Limb (tissue), 2 donors: Measurements from ENCODE around the gene PGGT1B.

ENCODE experiments used
- DNase-seq, 2 donors: peaks; one replicate each; pipeline ENCODE4 v3.0.0-alpha.2; 2016; ENCODE audit errors: extremely low spot score in 2 of 2

Gene PGGT1B

GRCh38 chr5:115262321-115263077 is at the start of gene PGGT1B:
Gene PGGT1B, minus strand, starts transcription at chr5:115262877. Its CDS starts 26 bp downstream, at chr5:115262851.
- DNase-seq, result peak; percentile 68 to 87

- peak in 1 of 2 donors; percentile 62 for DNase-seq
These were observed 47.2 kb upstream of the PGGT1B start for GRCh38 chr5:115309751-115310370.

GRCh38 chr5:115308815-115309214 is 46.1 kb upstream of the PGGT1B start:
- DNase-seq, result no peak

- DNase-seq, result no peak
These were observed 43.4 kb upstream of the PGGT1B start for GRCh38 chr5:115306011-115306536.

- DNase-seq, result no peak
These were observed 41.8 kb upstream of the PGGT1B start for GRCh38 chr5:115304496-115304895.

GRCh38 chr5:115298811-115299210 is 36.1 kb upstream of the PGGT1B start:
- DNase-seq, result no peak

GRCh38 chr5:115297031-115297430 is 34.4 kb upstream of the PGGT1B start:
- DNase-seq, result no peak

GRCh38 chr5:115296124-115297022 is 33.7 kb upstream of the PGGT1B start, which contains the start of gene CCDC112:
Gene CCDC112, minus strand, starts transcription at chr5:115296654. Its CDS starts 111 bp downstream, at chr5:115296543.
- DNase-seq, result peak; percentile 36 to 89

GRCh38 chr5:115295777-115296123 is 33.1 kb upstream of the PGGT1B start:
- DNase-seq, result no peak

GRCh38 chr5:115291397-115291796 is 28.7 kb upstream of the PGGT1B start:
- DNase-seq, result no peak

GRCh38 chr5:115289104-115289503 is 26.4 kb upstream of the PGGT1B start:
- no peak for DNase-seq

- no peak for DNase-seq
These were observed 21.3 kb upstream of the PGGT1B start for GRCh38 chr5:115284021-115284420.

GRCh38 chr5:115282131-115282530 is 19.5 kb upstream of the PGGT1B start:
- no peak for DNase-seq

- DNase-seq, result no peak
These were observed 11.9 kb upstream of the PGGT1B start for GRCh38 chr5:115274584-115274983.

GRCh38 chr5:115272297-115272958 is 9.8 kb upstream of the PGGT1B start:
- DNase-seq, result no peak

- no peak for DNase-seq
These were observed 8.8 kb upstream of the PGGT1B start for GRCh38 chr5:115271295-115272050.

GRCh38 chr5:115267617-115268016 is 4.9 kb upstream of the PGGT1B start:
- no peak for DNase-seq

GRCh38 chr5:115265220-115265619 is 2.5 kb upstream of the PGGT1B start:
- no peak for DNase-seq

GRCh38 chr5:115264786-115265185 is 2.1 kb upstream of the PGGT1B start:
- DNase-seq, result no peak

GRCh38 chr5:115263078-115263380 is 352 bp upstream of the PGGT1B start:
- no peak for DNase-seq

- no peak for DNase-seq
These were observed 711 bp downstream of the PGGT1B start for GRCh38 chr5:115262011-115262320.
